ENCODE data around the gene TLCD1.
"Not testable (repeated sequence)": the region's sequence is repeated elsewhere in the genome, so short reads cannot be mapped to it uniquely, and the experiment has no call there.

TLCD1 gene

GRCh38 chr17:28724500-28725165, 1.4 kb downstream of the TLCD1 start:
- peak overlapping the region; percentile 64 for H3K4me3 ChIP-seq (ENCODE audit: low read depth, low read length)
- no peak for DNase-seq
- H3K4me1 ChIP-seq = peaks cover 3% of the 10 kb centered on the region; the same call in 1 of the 2 replicates
- H3K9me3 ChIP-seq = no peaks in the 10 kb centered on the region
- TF ChIP-seq CTCF (IDR thresholded peaks at IDR 0.05; ENCODE audit: low read depth, low read length) = no peak
- peaks cover 53% of the 10 kb centered on the region for H3K36me3 ChIP-seq
- H3K27me3 ChIP-seq = no peaks in the 10 kb centered on the region

GRCh38 chr17:28723836-28724499, 2.1 kb downstream of the TLCD1 start:
- H3K36me3 ChIP-seq = peaks cover 53% of the 10 kb centered on the region
- H3K4me3 ChIP-seq (ENCODE audit: low read depth, low read length); H3K27me3 ChIP-seq; H3K4me1 ChIP-seq; DNase-seq; H3K9me3 ChIP-seq: not testable (repeated sequence)

GRCh38 chr17:28723159-28723835, 2.7 kb downstream of the TLCD1 start:
- Histone ChIP-seq H3K27me3 (no peaks in the 10 kb centered on the region), H3K9me3 (no peaks in the 10 kb centered on the region), H3K36me3 (peaks cover 53% of the 10 kb centered on the region), H3K4me3 (ENCODE audit: low read depth, low read length) (peak overlapping the region; percentile 23; the same call in 1 of the 2 replicates), H3K4me1 (peaks cover 3% of the 10 kb centered on the region; the same call in 1 of the 2 replicates)
- no peak for TF ChIP-seq CTCF (IDR thresholded peaks at IDR 0.05; ENCODE audit: low read depth, low read length)
- DNase-seq = no peak

- Histone ChIP-seq H3K36me3 (peaks cover 53% of the 10 kb centered on the region), H3K4me3 (ENCODE audit: low read depth, low read length) (peak overlapping the region; percentile 93), H3K9me3 (no peaks in the 10 kb centered on the region), H3K27me3 (no peaks in the 10 kb centered on the region), H3K4me1 (peaks cover 3% of the 10 kb centered on the region; the same call in 1 of the 2 replicates)
- no peak for DNase-seq
- TF ChIP-seq CTCF (IDR thresholded peaks at IDR 0.05; ENCODE audit: low read depth, low read length) = no peak
Measured at GRCh38 chr17:28722417-28723158, 3.4 kb downstream of the TLCD1 start.

- DNase-seq, H3K27me3 ChIP-seq, H3K4me1 ChIP-seq, H3K9me3 ChIP-seq: not testable (repeated sequence)
- Histone ChIP-seq H3K4me3 (ENCODE audit: low read depth, low read length) (peak overlapping the region; percentile 93), H3K36me3 (peaks cover 53% of the 10 kb centered on the region)
Measured at GRCh38 chr17:28720997-28721329, 5.1 kb downstream of the TLCD1 start.

GRCh38 chr17:28720247-28720996, 5.6 kb downstream of the TLCD1 start:
- peaks cover 3% of the 10 kb centered on the region; the same call in 1 of the 2 replicates for H3K4me1 ChIP-seq
- no peaks in the 10 kb centered on the region for H3K27me3 ChIP-seq
- no peaks in the 10 kb centered on the region for H3K9me3 ChIP-seq
- peaks cover 53% of the 10 kb centered on the region for H3K36me3 ChIP-seq
- 0 out of 2 replicates have a peak, but pooled peaks have one; percentile 2 for TF ChIP-seq CTCF (IDR thresholded peaks at IDR 0.05; ENCODE audit: low read depth, low read length)
- DNase-seq = no peak
- H3K4me3 ChIP-seq (ENCODE audit: low read depth, low read length) = peak overlapping the region; percentile 93

All from BE2C (cell line).